T-helper 22 cell (primary cell): ENCODE measurements around the gene ZNF318.
A peak's percentile ranks its signal among the peaks of the same experiment; 100 is the strongest.
"Not testable (repeated sequence)": the region's sequence is repeated elsewhere in the genome, so short reads cannot be mapped to it uniquely, and the experiment has no call there.

Source experiments
- DNase-seq: peaks from one replicate; pipeline ENCODE4 v3.0.0-alpha.2; 2020; ENCODE audit warnings: low read depth

Gene ZNF318

GRCh38 chr6:43335469-43335868 lies 34.0 kb downstream of the ZNF318 start:
- no peak for DNase-seq

GRCh38 chr6:43334466-43335095 lies 34.9 kb downstream of the ZNF318 start:
- no peak for DNase-seq

- DNase-seq = no peak
These were observed 37.6 kb downstream of the ZNF318 start for GRCh38 chr6:43331891-43332290.

- no peak for DNase-seq
These were observed 38.0 kb downstream of the ZNF318 start for GRCh38 chr6:43331470-43331869.

GRCh38 chr6:43328528-43328927 lies 40.9 kb downstream of the ZNF318 start:
- no peak for DNase-seq

GRCh38 chr6:43325876-43326275 lies 43.6 kb downstream of the ZNF318 start:
- DNase-seq = no peak

- no peak for DNase-seq
These were observed 51.4 kb downstream of the ZNF318 start for GRCh38 chr6:43318011-43318410.

- no peak for DNase-seq
These were observed 55.6 kb downstream of the ZNF318 start for GRCh38 chr6:43313813-43314212.

- no peak for DNase-seq
These were observed 57.8 kb downstream of the ZNF318 start for GRCh38 chr6:43311666-43312065.

- DNase-seq = no peak
These were observed 58.8 kb downstream of the ZNF318 start for GRCh38 chr6:43310624-43311023.

GRCh38 chr6:43310134-43310533 lies 59.3 kb downstream of the ZNF318 start:
- DNase-seq = no peak

- no peak for DNase-seq
These were observed 60.4 kb downstream of the ZNF318 start for GRCh38 chr6:43308990-43309477.

- DNase-seq = peak; percentile 12
These were observed 61.1 kb downstream of the ZNF318 start, which contains the start of gene CRIP3 for GRCh38 chr6:43308101-43308989. Gene CRIP3 (minus strand): TSS chr6:43308826. CDS start chr6:43308792, 34 bp downstream.

GRCh38 chr6:43307451-43308100 lies 61.9 kb downstream of the ZNF318 start:
- no peak for DNase-seq

GRCh38 chr6:43306086-43306485 lies 63.4 kb downstream of the ZNF318 start:
- no peak for DNase-seq

- DNase-seq = no peak
These were observed 64.6 kb downstream of the ZNF318 start for GRCh38 chr6:43304882-43305281.

- DNase-seq = no peak
These were observed 65.1 kb downstream of the ZNF318 start for GRCh38 chr6:43304361-43304760.

- no peak for DNase-seq
These were observed 65.6 kb downstream of the ZNF318 start for GRCh38 chr6:43303751-43304331.

- DNase-seq = not testable (repeated sequence)
These were observed 66.4 kb downstream of the ZNF318 start for GRCh38 chr6:43303006-43303405.

GRCh38 chr6:43302126-43302525 lies 67.3 kb downstream of the ZNF318 start:
- no peak for DNase-seq

- no peak for DNase-seq
These were observed 68.2 kb downstream of the ZNF318 start for GRCh38 chr6:43301081-43301870.
